Uterus (tissue), 4 donors: ENCODE data around the gene TRIM7. TPM values are rescaled to one million over a fixed set of nuclear protein-coding genes. Genes with fewer than 3 reads are reported as not detected.

Experiments used
- DNase-seq, 2 donors: peaks; one replicate each; pipeline ENCODE4 v3.0.0-alpha.2; 2019 to 2020
- H3K27ac ChIP-seq, 2 donors: fragments of 200-600 bp; sonication (generic); 1 replicate in 1 of 2; 2 replicates in 1 of 2; pipeline ENCODE4 v1.5.1; 2016 to 2018
- H3K27me3 ChIP-seq, 2 donors: fragments of 200-600 bp; sonication (generic); one replicate each; pipeline ENCODE4 v1.5.1; 2018 to 2019; ENCODE audit warnings: control low read depth in 1 of 2
- H3K36me3 ChIP-seq, 2 donors: fragments of 200-600 bp; sonication (generic); one replicate each; pipeline ENCODE4 v1.5.1; 2019; ENCODE audit warnings: control low read depth in 1 of 2
- H3K4me1 ChIP-seq, 2 donors: fragments of 200-600 bp; sonication (generic); one replicate each; pipeline ENCODE4 v1.5.1; 2018 to 2019; ENCODE audit warnings: control low read depth in 1 of 2
- H3K4me3 ChIP-seq, 2 donors: fragments of 200-600 bp; sonication (generic); 1 replicate in 1 of 2; 2 replicates in 1 of 2; pipeline ENCODE4 v1.5.1; 2018 to 2019; ENCODE audit warnings: mild to moderate bottlenecking in 1 of 2
- H3K9me3 ChIP-seq, 2 donors: fragments of 200-600 bp; sonication (generic); one replicate each; pipeline ENCODE4 v1.5.1; 2019; ENCODE audit warnings: control low read depth in 1 of 2
- CTCF ChIP-seq, 4 experiments: fragments of 200-600 bp in 2 of 4; fragments of 450-650 bp in 2 of 4; sonication (generic) in 2 of 4; IDR thresholded peaks; one replicate each; pipeline ENCODE4 v1.5.1; 2016 to 2019; ENCODE audit warnings: antibody characterized with exemption in 4 of 4, mild to moderate bottlenecking in 2 of 4, moderate library complexity in 1 of 4
- POLR2A ChIP-seq, 2 donors: fragments of 450-650 bp; IDR thresholded peaks; one replicate each; pipeline ENCODE4 v1.6.1; 2016; ENCODE audit warnings: antibody characterized with exemption in 2 of 2, mild to moderate bottlenecking in 1 of 2, moderate library complexity in 1 of 2
- intact Hi-C: fragments of 100-400 bp; cut with DNase I; formaldehyde crosslinking; loops from one replicate; pipeline ENCODE4 v1.15.1; 2023; ENCODE audit warnings: low total_unique reads
- total RNA-seq, 4 donors: library from RNA; depleted of rRNA in 3 of 4; stranded (reverse); fragments of >200 nt in 3 of 4; gene quantifications; one replicate each; pipeline versions ENCODE4 v1.1.0 to v1.2.4, GENCODE V29; 2014 to 2023
- donor health status: DM: yes; HTN: yes; CAD: no.

TRIM7 gene
- total RNA-seq, 4 donors from 2014 or later: 1.2 to 7.7 (median 1.6) TPM

GRCh38 chr5:181235689-181236366 is 30.8 kb upstream of the TRIM7 start:
- Histone ChIP-seq H3K9me3 (no peaks in the 10 kb centered on the region), H3K4me3 (no peak overlapping the region), H3K27ac (no peak overlapping the region), H3K4me1 (no peaks in the 10 kb centered on the region), H3K27me3 (no peaks in the 10 kb centered on the region), H3K36me3 (no peaks in the 10 kb centered on the region)
- DNase-seq: no peak
- no peak for TF ChIP-seq POLR2A (IDR thresholded peaks at IDR 0.05)
- TF ChIP-seq CTCF (IDR thresholded peaks at IDR 0.05): no peak
- intact Hi-C loops: no loop called here

GRCh38 chr5:181235323-181235688 is 30.3 kb upstream of the TRIM7 start:
- Histone ChIP-seq H3K36me3 (no peaks in the 10 kb centered on the region), H3K9me3 (no peaks in the 10 kb centered on the region), H3K4me1 (no peaks in the 10 kb centered on the region), H3K27me3 (no peaks in the 10 kb centered on the region), H3K27ac (no peak overlapping the region), H3K4me3 (no peak overlapping the region)
- DNase-seq: no peak
- TF ChIP-seq CTCF (IDR thresholded peaks at IDR 0.05) (no peak), POLR2A (IDR thresholded peaks at IDR 0.05) (no peak)
- intact Hi-C loops: no loop called here

GRCh38 chr5:181234455-181235306 is 29.7 kb upstream of the TRIM7 start:
- Histone ChIP-seq H3K27me3 (no peaks in the 10 kb centered on the region), H3K4me1 (no peaks in the 10 kb centered on the region), H3K4me3 (no peak overlapping the region), H3K9me3 (no peaks in the 10 kb centered on the region), H3K27ac (no peak overlapping the region), H3K36me3 (no peaks in the 10 kb centered on the region)
- no peak for DNase-seq
- intact Hi-C loops: no loop called here
- no peak for TF ChIP-seq POLR2A (IDR thresholded peaks at IDR 0.05)
- TF ChIP-seq CTCF (IDR thresholded peaks at IDR 0.05): no peak

GRCh38 chr5:181233801-181234454 is 28.9 kb upstream of the TRIM7 start:
- no peaks in the 10 kb centered on the region for H3K36me3 ChIP-seq
- no peak for DNase-seq
- H3K27ac ChIP-seq: no peak overlapping the region
- no peak overlapping the region for H3K4me3 ChIP-seq
- TF ChIP-seq CTCF (IDR thresholded peaks at IDR 0.05): no peak
- H3K27me3 ChIP-seq: no peaks in the 10 kb centered on the region
- no peaks in the 10 kb centered on the region for H3K4me1 ChIP-seq
- intact Hi-C loops: no loop called here
- H3K9me3 ChIP-seq: no peaks in the 10 kb centered on the region
